ENCODE data around the gene OR4N2. TPM values are rescaled to one million over a fixed set of nuclear protein-coding genes. Genes with fewer than 3 reads are reported as not detected.
A peak's percentile ranks its signal among the peaks of the same experiment; 100 is the strongest.
"Not testable (repeated sequence)": the region's sequence is repeated elsewhere in the genome, so short reads cannot be mapped to it uniquely, and the experiment has no call there.

Gene OR4N2
- total RNA-seq, 8 experiments from 2014 or later, result 0.14 to 0.71 (median 0.24) TPM; not detected in 3

GRCh38 chr14:19801118-19801464, 2.5 kb upstream of the OR4N2 start:
- Histone ChIP-seq H3K27ac (no peak overlapping the region), H3K4me1 (replicated peaks in 1 of 2) (no peaks in the 10 kb centered on the region), H3K4me3 (no peak overlapping the region)
- in situ Hi-C loops (cut with MboI; ENCODE audit: low pct_unique_long_range_greater_than_20kb in 2 of 9, low sequenced_read_pairs in 9 of 9, unreplicated experiment in 9 of 9), result no loop called here
- no peak for ATAC-seq (replicated peaks in 6 of 8)
- 16 to 100% (median 44%) methylated on average over 1 to 11 of the region's 13 CpGs; no CpG with 5 or more reads in 2 of the 10 experiments for WGBS, 10 experiments

GRCh38 chr14:19813171-19813920, 9.8 kb downstream of the OR4N2 start:
- H3K27ac ChIP-seq; H3K4me1 ChIP-seq (replicated peaks in 1 of 2); H3K4me3 ChIP-seq; in situ Hi-C loops (cut with MboI; ENCODE audit: low pct_unique_long_range_greater_than_20kb in 2 of 9, low sequenced_read_pairs in 9 of 9, unreplicated experiment in 9 of 9); ATAC-seq (replicated peaks in 6 of 8): not testable (repeated sequence)
- WGBS, 10 experiments, result 0 to 50% (median 16%) methylated on average over 2 to 4 of the region's 4 CpGs

- H3K4me1 ChIP-seq (replicated peaks in 1 of 2); ATAC-seq (replicated peaks in 6 of 8); H3K27ac ChIP-seq; H3K4me3 ChIP-seq: not testable (repeated sequence)
- WGBS, 10 experiments, result 0 to 60% (median 24%) methylated on average over 1 of the region's 1 CpG; no CpG with 5 or more reads in 4 of the 10 experiments
- in situ Hi-C loops (cut with MboI; ENCODE audit: low pct_unique_long_range_greater_than_20kb in 2 of 9, low sequenced_read_pairs in 9 of 9, unreplicated experiment in 9 of 9), result loop anchor here in 1 of 9 experiments (10.0 kb wide), 1 partner anchor 55 kb away; no protein-coding TSS in a partner anchor
Measured at GRCh38 chr14:19819879-19820278, 16.3 kb downstream of the OR4N2 start.

- 17 to 60% (median 31%) methylated on average over 1 to 6 of the region's 6 CpGs; no CpG with 5 or more reads in 3 of the 10 experiments for WGBS, 10 experiments
- H3K4me1 ChIP-seq (replicated peaks in 1 of 2); ATAC-seq (replicated peaks in 6 of 8); H3K4me3 ChIP-seq; H3K27ac ChIP-seq: not testable (repeated sequence)
- in situ Hi-C loops (cut with MboI; ENCODE audit: low pct_unique_long_range_greater_than_20kb in 2 of 9, low sequenced_read_pairs in 9 of 9, unreplicated experiment in 9 of 9), result loop anchor here in 1 of 9 experiments (10.0 kb wide), 1 partner anchor 56 kb away; no protein-coding TSS in a partner anchor
Measured at GRCh38 chr14:19821016-19821415, 17.4 kb downstream of the OR4N2 start.

- H3K4me1 ChIP-seq (replicated peaks in 1 of 2), result no peaks in the 10 kb centered on the region
- in situ Hi-C loops (cut with MboI; ENCODE audit: low pct_unique_long_range_greater_than_20kb in 2 of 9, low sequenced_read_pairs in 9 of 9, unreplicated experiment in 9 of 9), result loop anchor here in 1 of 9 experiments (10.0 kb wide), 1 partner anchor 58 kb away; no protein-coding TSS in a partner anchor
- WGBS, 10 experiments, result 0 to 29% (median 11%) methylated on average over 1 of the region's 1 CpG
- no peak overlapping the region for H3K27ac ChIP-seq
- H3K4me3 ChIP-seq, result no peak overlapping the region
- no peak for ATAC-seq (replicated peaks in 6 of 8)
Measured at GRCh38 chr14:19823178-19823577, 19.6 kb downstream of the OR4N2 start.

GRCh38 chr14:19823765-19824164, 20.2 kb downstream of the OR4N2 start:
- in situ Hi-C loops (cut with MboI; ENCODE audit: low pct_unique_long_range_greater_than_20kb in 2 of 9, low sequenced_read_pairs in 9 of 9, unreplicated experiment in 9 of 9), result loop anchor here in 1 of 9 experiments (10.0 kb wide), 1 partner anchor 59 kb away; no protein-coding TSS in a partner anchor
- WGBS, 10 experiments, result 0 to 6% (median 0%) methylated on average over 1 of the region's 1 CpG; no CpG with 5 or more reads in 2 of the 10 experiments
- H3K27ac ChIP-seq, result no peak overlapping the region
- ATAC-seq (replicated peaks in 6 of 8), result peak in 1 of 8 experiments; percentile 33
- H3K4me1 ChIP-seq (replicated peaks in 1 of 2), result no peaks in the 10 kb centered on the region
- H3K4me3 ChIP-seq, result no peak overlapping the region

- not testable (repeated sequence) for H3K4me1 ChIP-seq (replicated peaks in 1 of 2); H3K4me3 ChIP-seq; H3K27ac ChIP-seq; ATAC-seq (replicated peaks in 6 of 8)
- WGBS, 10 experiments, result 6 to 100% (median 43%) methylated on average over 1 to 6 of the region's 12 CpGs; no CpG with 5 or more reads in 1 of the 10 experiments
- in situ Hi-C loops (cut with MboI; ENCODE audit: low pct_unique_long_range_greater_than_20kb in 2 of 9, low sequenced_read_pairs in 9 of 9, unreplicated experiment in 9 of 9), result loop anchor here in 1 of 9 experiments (10.0 kb wide), 1 partner anchor 63 kb away; no protein-coding TSS in a partner anchor
Measured at GRCh38 chr14:19827626-19828244, 24.2 kb downstream of the OR4N2 start.

GRCh38 chr14:19828314-19828713, 24.7 kb downstream of the OR4N2 start:
- in situ Hi-C loops (cut with MboI; ENCODE audit: low pct_unique_long_range_greater_than_20kb in 2 of 9, low sequenced_read_pairs in 9 of 9, unreplicated experiment in 9 of 9), result loop anchor here in 1 of 9 experiments (10.0 kb wide), 1 partner anchor 64 kb away; no protein-coding TSS in a partner anchor
- ATAC-seq (replicated peaks in 6 of 8), result no peak
- Histone ChIP-seq H3K4me3 (no peak overlapping the region), H3K4me1 (replicated peaks in 1 of 2) (no peaks in the 10 kb centered on the region), H3K27ac (no peak overlapping the region)
- WGBS, 10 experiments, result 0 to 50% (median 23%) methylated on average over 1 to 2 of the region's 2 CpGs; no CpG with 5 or more reads in 1 of the 10 experiments

GRCh38 chr14:19834203-19834848, 30.8 kb downstream of the OR4N2 start:
- in situ Hi-C loops (cut with MboI; ENCODE audit: low pct_unique_long_range_greater_than_20kb in 2 of 9, low sequenced_read_pairs in 9 of 9, unreplicated experiment in 9 of 9); H3K4me1 ChIP-seq (replicated peaks in 1 of 2); H3K4me3 ChIP-seq; ATAC-seq (replicated peaks in 6 of 8); H3K27ac ChIP-seq: not testable (repeated sequence)
- WGBS, 10 experiments, result 8 to 67% (median 41%) methylated on average over 1 to 8 of the region's 8 CpGs; no CpG with 5 or more reads in 3 of the 10 experiments

- H3K4me3 ChIP-seq, result no peak overlapping the region
- no peaks in the 10 kb centered on the region for H3K4me1 ChIP-seq (replicated peaks in 1 of 2)
- in situ Hi-C loops (cut with MboI; ENCODE audit: low pct_unique_long_range_greater_than_20kb in 2 of 9, low sequenced_read_pairs in 9 of 9, unreplicated experiment in 9 of 9), result no loop called here
- no peak overlapping the region for H3K27ac ChIP-seq
- no peak for ATAC-seq (replicated peaks in 6 of 8)
Measured at GRCh38 chr14:19838433-19838832, 34.9 kb downstream of the OR4N2 start.

GRCh38 chr14:19851365-19851764, 47.8 kb downstream of the OR4N2 start:
- H3K27ac ChIP-seq, result no peak overlapping the region
- no peaks in the 10 kb centered on the region for H3K4me1 ChIP-seq (replicated peaks in 1 of 2)
- H3K4me3 ChIP-seq, result no peak overlapping the region
- in situ Hi-C loops (cut with MboI; ENCODE audit: low pct_unique_long_range_greater_than_20kb in 2 of 9, low sequenced_read_pairs in 9 of 9, unreplicated experiment in 9 of 9), result no loop called here
- ATAC-seq (replicated peaks in 6 of 8), result no peak

GRCh38 chr14:19866061-19866669, 62.6 kb downstream of the OR4N2 start:
- H3K27ac ChIP-seq; ATAC-seq (replicated peaks in 6 of 8); in situ Hi-C loops (cut with MboI; ENCODE audit: low pct_unique_long_range_greater_than_20kb in 2 of 9, low sequenced_read_pairs in 9 of 9, unreplicated experiment in 9 of 9); H3K4me3 ChIP-seq; H3K4me1 ChIP-seq (replicated peaks in 1 of 2): not testable (repeated sequence)
- 49% methylated on average over 4 of the region's 39 CpGs; no CpG with 5 or more reads in 9 of the 10 experiments for WGBS, 10 experiments

- in situ Hi-C loops (cut with MboI; ENCODE audit: low pct_unique_long_range_greater_than_20kb in 2 of 9, low sequenced_read_pairs in 9 of 9, unreplicated experiment in 9 of 9), result no loop called here
- Histone ChIP-seq H3K4me1 (replicated peaks in 1 of 2) (no peaks in the 10 kb centered on the region), H3K4me3 (no peak overlapping the region), H3K27ac (no peak overlapping the region)
- no peak for ATAC-seq (replicated peaks in 6 of 8)
- WGBS, 10 experiments, result 16 to 52% (median 39%) methylated on average over 1 to 6 of the region's 6 CpGs; no CpG with 5 or more reads in 1 of the 10 experiments
Measured at GRCh38 chr14:19873178-19873577, 69.6 kb downstream of the OR4N2 start.
